Stimulated activated CD8-positive, alpha-beta memory T cell treated with anti-CD3 and anti-CD28 coated beads, Interleukin-12 subunit alpha, Interleukin-12 subunit beta, amount 100 ng/mL, for 24 hours (primary cell): Measurements from ENCODE around the gene QRICH1.
A peak's percentile ranks its signal among the peaks of the same experiment; 100 is the strongest.

Experiments used
- DNase-seq: peaks from one replicate; pipeline ENCODE4 v3.0.0-alpha.2; 2020; ENCODE audit errors: extremely low read depth

QRICH1 gene

GRCh38 chr3:48997714-48998637, 95.9 kb downstream of the QRICH1 start:
- no peak for DNase-seq

- no peak for DNase-seq
These were observed 96.7 kb downstream of the QRICH1 start for GRCh38 chr3:48997102-48997635.

- DNase-seq: no peak
These were observed 97.2 kb downstream of the QRICH1 start for GRCh38 chr3:48996640-48997039.

- DNase-seq: no peak
These were observed 100.0 kb downstream of the QRICH1 start for GRCh38 chr3:48993834-48994233.

- no peak for DNase-seq
These were observed 101.9 kb downstream of the QRICH1 start for GRCh38 chr3:48991851-48992545.

- DNase-seq: no peak
These were observed 103.0 kb downstream of the QRICH1 start for GRCh38 chr3:48990636-48991469.

- DNase-seq: peak; percentile 60
These were observed 103.9 kb downstream of the QRICH1 start, which contains the start of gene P4HTM for GRCh38 chr3:48989796-48990635. Gene P4HTM (plus strand): TSS chr3:48990241. CDS start chr3:48990257, 16 bp downstream.

- DNase-seq: no peak
These were observed 104.6 kb downstream of the QRICH1 start for GRCh38 chr3:48989126-48989795.

GRCh38 chr3:48985831-48986376, 108.0 kb downstream of the QRICH1 start:
- no peak for DNase-seq

- DNase-seq: no peak
These were observed 109.2 kb downstream of the QRICH1 start for GRCh38 chr3:48984663-48985062.

- no peak for DNase-seq
These were observed 110.8 kb downstream of the QRICH1 start for GRCh38 chr3:48983096-48983495.

GRCh38 chr3:48982686-48983085, 111.2 kb downstream of the QRICH1 start:
- DNase-seq: no peak

GRCh38 chr3:48982016-48982415, 111.9 kb downstream of the QRICH1 start:
- DNase-seq: no peak

GRCh38 chr3:48980295-48980694, 113.6 kb downstream of the QRICH1 start:
- no peak for DNase-seq
